Activated CD4-positive, alpha-beta T cell treated with anti-CD3 and anti-CD28 coated beads, Interleukin-2, amount 50 U/mL, for 24 hours (primary cell): Measurements from ENCODE around the gene BID.

Experiments
- DNase-seq, 2 donors: peaks; one replicate each; pipeline ENCODE4 v3.0.0-alpha.2; 2020; ENCODE audit warnings: low read depth in 1 of 2, low spot score in 1 of 2

BID gene

DNA sequence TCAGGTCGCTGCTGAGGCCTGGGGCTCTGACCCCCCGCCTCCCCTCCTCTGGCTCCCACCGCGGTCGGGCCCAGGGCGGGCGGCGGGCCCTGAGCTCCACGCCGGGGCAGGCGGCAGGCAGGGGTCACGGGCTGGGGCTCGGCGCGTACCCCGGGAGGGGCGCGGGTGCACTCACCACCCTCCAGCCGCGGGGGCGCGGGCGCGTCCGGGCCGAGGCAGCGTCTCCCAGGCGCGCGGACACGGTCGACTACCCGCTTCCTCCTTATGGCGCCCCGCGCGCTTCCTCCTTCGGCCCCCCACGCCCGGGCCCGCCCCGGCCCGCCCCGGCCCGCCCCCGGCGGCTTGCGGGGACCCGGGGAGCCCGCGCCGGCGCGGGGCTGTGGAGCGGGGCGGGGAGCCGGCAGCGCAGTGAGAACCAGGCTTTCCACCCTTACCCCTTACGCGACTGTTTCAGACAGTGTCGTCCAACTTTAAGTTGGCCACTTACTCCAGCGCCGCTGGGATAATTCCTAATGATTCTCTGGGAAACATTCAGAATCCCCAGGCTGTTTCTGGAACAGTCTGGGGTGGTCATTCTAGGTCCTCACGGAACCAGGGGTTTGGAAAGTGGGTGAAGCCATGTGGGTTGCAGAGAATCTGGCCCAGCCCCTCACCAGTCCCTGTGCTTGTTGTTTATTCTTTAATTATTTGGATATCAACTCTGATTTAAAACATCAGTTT is at the start of gene BID:
TSS of gene BID (minus strand) at position 264 of the 720 bp plus-strand sequence. CDS start 24,353 bp downstream, outside the sequence.
- no peak for DNase-seq

DNA sequence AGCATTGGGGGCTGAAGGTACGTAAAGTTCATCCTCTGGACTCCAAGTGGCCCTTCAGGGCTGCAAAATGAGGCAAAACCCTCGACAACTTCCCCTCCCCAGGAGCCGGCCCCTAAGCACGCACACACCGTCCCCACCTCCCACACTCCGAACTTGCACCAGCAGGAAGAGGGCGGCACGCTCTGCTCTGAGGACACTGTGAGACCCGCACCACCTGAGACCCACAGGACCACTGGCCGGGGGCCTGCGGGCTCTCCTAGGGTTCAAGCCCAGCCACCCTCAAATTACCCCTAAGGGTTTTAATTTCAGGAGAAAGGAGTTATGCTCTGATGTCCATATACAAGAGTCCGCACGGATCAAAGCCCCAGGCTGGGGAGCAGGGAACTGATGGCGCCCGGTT is 49.7 kb upstream of the BID start:
- DNase-seq: no peak

- no peak for DNase-seq
These were observed 49.0 kb upstream of the BID start for GRCh38 chr22:17823226-17823625.

DNA sequence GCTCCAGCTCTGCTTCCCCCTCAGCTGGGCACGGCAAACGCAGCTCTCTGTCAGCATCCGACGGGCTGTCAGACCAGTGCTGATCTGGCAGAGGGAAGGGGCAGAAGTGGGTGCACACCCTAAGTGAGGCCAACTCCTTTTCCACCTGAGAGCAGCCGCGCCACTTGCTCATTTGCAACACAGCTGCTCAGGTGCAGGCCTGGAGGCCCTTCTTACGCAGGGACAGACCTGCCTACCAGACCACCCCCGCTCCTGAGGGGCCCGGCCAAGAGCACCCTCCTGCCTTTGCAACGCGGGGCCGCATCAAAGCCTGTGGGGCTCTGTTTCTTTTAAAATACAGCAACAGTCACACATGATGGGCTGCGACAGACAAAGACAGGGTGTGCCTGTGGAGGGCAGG is 47.8 kb upstream of the BID start:
- no peak for DNase-seq

- DNase-seq: no peak
These were observed 46.7 kb upstream of the BID start for GRCh38 chr22:17820879-17821439.

GRCh38 chr22:17818649-17819048 is 44.4 kb upstream of the BID start:
- no peak for DNase-seq

DNA sequence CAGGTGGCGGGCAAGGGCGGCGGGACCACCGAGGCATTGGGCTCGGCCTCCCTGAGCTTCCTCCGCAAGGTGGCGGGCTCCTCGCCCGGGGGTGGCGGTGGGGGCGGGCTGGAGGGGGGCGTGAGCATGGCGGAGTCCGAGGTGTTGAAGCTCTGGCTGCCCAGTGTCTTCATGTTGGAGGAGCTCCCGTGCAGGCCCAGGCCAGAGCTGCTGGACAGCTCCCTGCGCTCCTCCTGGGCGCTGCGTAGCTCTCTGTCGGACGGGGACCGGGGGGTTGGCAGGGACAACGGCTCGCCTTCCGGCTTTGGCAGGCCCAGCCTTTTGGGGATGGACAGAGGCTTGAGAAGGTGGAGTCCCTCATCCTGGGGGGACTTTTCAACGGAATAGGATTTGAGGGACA is 43.9 kb upstream of the BID start:
- DNase-seq: no peak

- DNase-seq: no peak
These were observed 43.3 kb upstream of the BID start for GRCh38 chr22:17817511-17818065.

GRCh38 chr22:17817079-17817478 is 42.8 kb upstream of the BID start:
- DNase-seq: no peak

GRCh38 chr22:17816649-17817048 is 42.4 kb upstream of the BID start:
- DNase-seq: no peak

GRCh38 chr22:17815703-17816254 is 41.5 kb upstream of the BID start:
- no peak for DNase-seq

DNA sequence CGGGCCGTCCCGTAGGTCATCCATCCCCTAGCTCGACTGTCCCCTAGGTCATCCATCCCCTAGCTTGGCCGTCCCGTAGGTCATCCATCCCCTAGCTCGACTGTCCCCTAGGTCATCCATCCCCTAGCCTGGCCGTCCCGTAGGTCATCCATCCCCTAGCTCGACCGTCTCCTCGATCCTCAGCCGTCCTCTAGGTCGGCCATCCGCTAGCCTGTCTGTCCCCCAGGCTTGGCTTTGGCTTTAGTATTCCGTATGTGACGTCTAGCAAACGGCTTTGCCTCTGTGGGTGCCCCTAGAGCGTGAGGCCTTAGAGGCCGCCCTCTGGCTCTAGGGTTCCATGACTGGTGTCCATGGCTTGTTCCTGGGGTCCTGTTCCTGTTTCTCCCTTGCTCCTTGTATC is 40.6 kb upstream of the BID start:
- DNase-seq: no peak

- no peak for DNase-seq
These were observed 39.8 kb upstream of the BID start for GRCh38 chr22:17814084-17814483.

DNA sequence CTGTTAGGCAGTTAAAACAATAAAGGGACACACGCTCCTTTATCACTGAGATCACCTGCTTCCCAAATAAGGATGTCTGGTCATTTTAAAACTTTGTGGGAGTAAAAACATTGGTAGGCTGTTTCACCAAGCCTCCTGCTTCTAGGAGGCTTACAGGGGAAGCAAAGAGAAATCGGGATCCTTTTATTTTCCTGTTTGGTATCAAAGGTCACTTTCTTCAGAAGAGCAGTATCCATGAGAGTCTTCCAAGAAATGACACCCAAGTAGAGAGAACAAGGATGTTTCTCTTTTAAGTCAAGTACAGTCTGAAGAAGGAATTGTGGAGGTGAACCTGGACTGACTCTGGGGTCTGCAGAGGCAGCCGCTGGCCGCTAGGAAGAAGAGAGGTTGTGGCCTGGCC is 36.9 kb upstream of the BID start:
- DNase-seq: no peak

DNA sequence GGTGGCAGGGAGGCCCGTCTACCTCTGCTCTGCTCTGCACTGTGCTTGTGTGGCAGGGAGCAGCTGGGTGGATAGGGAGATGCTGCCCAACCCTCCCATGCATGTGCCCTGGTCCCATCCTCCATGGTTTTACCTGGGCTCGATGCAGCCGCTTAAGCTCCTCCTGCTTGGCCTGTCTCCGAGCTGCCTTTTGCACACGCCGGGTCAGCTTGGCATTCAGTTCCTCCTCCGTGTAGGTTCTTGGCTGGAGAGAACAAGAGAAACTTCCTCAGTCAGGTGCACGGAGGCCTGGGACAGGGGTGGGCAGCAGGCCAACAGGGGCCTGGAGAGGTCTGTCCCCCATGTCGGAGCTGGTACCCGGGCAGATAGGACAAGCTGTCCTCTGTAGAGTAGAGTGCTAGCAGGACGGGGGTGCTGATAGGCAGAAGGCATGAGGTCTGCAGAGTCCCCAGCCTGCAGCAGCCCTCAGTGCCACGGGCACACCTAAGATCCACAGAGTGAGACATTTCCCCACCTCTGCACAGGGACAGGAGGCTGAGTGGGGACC is 36.4 kb upstream of the BID start:
- DNase-seq: no peak

DNA sequence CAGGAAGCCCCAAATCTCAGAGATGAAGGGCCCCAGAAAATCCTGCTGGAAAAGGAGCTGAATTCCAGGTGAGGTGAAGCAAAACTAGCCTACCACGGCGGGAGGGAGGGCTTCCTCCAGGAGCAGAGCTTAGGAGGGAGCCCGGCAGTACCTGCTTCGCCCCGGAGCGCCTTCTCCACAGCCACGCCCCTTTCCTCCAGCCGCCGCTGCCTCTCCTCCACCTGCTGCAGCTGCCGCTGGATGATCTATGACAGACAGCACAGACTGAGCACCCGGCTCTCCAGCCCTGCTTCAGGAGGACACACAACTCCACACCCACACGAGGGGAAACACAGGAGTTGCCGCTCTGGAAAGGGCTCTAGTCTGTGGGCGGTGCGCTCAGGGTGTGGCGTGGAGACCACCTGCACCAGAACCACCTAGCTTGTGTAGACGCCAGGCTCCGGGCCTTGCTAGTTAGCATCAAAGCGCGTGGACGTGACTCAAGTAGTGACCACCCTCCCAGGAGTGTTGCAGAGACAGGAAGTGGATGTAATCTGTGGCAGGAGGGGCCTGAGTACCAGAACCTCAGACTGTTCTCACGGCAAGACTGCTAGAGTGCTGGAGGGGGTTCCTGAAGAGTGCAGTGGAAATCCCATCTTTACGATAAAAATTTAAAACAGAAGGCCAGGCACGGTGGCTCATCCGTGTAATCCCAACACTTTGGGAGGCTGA is 34.6 kb upstream of the BID start:
- no peak for DNase-seq

DNA sequence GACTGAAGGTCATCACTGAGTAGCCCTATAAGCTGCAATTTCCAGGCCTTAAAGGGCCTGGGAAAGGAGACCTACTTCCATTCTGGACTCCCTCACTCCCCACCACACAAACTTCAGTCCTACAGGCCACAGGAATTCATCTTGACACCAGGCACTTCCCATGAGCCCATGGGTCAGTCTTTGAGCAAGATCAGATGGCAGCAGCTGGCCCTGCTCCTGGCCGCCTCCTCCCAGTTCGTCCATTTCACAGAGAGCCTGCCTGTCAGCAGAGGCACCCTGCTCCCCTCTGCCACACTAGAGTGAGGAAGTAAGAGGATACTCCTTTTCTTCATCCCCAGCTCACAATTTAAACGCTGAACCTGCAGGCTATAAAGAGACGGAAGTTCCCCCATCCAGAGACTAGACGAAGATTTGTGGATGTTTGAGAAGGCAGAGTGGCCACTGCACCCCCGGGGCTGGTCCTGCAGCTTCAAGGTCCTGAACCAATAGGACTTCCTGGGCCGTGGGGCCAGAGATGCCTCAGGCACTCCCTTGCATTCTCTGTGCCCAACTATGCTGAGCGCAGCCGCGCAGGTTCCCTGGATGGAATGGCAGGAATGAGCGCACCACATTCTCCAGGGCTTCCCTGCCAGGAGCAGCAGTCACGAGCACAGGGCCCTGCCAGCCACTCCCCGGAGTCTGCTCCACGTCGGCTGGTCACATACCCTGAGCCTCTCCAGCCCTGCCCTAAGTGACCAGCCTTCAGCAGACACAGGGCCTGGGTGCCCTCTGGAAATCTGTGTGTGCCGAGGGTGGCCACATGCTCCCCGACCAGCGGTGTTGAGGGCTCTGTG is 33.5 kb upstream of the BID start:
- no peak for DNase-seq

DNA sequence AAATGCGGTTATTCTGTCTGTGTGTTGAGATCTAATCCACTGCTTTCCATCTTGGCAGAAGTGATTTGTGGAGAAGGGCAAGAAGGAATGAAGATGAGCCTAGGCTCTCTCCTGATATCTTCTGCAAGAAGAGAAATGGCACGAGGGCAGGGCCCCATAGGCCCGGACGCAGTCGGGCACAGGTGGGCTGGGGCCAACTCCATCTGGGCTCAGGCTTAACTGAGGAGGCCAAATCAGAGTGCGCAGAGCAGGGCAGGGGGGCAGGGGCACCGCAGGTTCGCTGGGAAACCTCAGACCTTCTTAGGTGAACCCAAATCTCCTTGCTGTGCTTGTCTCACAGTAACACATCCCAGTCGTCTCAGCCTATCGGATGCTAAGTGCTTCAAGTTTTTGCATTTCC is 32.8 kb upstream of the BID start:
- DNase-seq: no peak

- DNase-seq: no peak
These were observed 32.2 kb upstream of the BID start for GRCh38 chr22:17806437-17806836.

DNA sequence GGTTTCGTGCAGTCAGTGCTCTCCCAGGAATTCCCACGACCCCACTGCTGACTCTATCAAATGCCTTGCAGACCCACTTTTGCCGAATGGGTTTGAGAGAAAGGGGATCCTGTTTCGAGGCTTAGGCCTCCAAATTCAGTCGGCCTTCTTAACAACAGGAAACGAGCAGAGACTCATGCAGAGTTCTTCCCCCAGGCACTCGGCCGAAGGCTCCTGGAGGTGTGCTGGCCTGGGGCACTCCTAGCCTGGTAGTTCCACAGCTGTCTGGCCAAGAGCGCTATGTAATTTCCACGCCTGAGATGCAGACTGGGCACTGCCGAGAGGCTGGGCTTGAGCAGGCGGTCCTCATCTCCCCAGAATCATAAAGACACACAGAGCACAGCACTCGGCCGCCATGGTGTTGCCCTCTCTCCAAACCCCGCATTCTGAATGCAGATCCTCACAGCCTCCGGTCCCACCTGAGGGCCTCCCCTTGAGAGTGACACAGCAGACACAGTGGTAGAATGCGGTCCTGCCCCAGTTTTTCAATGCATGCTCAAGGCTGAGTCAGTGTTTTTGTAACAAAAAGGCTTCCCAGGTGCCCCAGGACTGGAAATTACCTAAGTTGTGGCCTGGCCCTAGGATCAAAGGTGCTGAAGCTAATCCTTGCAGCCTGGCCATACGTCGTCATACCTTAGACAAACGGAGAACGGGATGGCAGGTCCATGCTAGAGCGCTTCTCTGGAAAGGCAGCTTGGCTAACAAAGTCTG is 30.2 kb upstream of the BID start:
- DNase-seq: no peak
